ENCODE results near the gene SNAPC1. TPM values are rescaled to one million over a fixed set of nuclear protein-coding genes. Genes with fewer than 3 reads are reported as not detected.
A peak's percentile ranks its signal among the peaks of the same experiment; 100 is the strongest.

The SNAPC1 gene
- total and polyA plus RNA-seq, 2 of the 13 experiments (the other 11 are each of a cell fraction or from before 2014, with no cell fraction given): 2.6 to 8.5 TPM

DNA sequence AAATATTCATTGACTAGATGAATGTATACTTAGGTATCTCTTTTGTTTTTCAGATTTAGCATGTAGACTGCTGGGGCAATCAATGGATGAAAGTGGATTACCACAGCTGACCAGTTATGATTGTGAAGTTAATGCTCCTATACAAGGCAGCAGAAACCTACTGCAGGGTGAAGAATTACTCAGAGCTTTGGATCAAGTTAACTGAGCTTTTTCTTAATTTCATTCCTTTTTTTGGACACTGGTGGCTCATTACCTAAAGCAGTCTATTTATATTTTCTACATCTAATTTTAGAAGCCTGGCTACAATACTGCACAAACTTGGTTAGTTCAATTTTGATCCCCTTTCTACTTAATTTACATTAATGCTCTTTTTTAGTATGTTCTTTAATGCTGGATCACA lies 15.3 kb upstream of the SNAPC1 start:
- ATAC-seq: no peak

DNA sequence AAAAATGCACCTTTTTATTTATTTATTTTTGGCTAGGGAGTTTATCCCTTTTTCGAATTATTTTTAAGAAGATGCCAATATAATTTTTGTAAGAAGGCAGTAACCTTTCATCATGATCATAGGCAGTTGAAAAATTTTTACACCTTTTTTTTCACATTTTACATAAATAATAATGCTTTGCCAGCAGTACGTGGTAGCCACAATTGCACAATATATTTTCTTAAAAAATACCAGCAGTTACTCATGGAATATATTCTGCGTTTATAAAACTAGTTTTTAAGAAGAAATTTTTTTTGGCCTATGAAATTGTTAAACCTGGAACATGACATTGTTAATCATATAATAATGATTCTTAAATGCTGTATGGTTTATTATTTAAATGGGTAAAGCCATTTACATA lies 14.9 kb upstream of the SNAPC1 start:
- 98% methylated on average over 3 of the region's 3 CpGs for WGBS (ENCODE audit: low lambda C conversion rate)
- POLR2A ChIA-PET: no interaction called here
- Histone ChIP-seq H3K4me1 (ENCODE audit: insufficient read depth, low read length) (peaks cover 13% of the 10 kb centered on the region), H3K4me3 (replicated peaks in 1 of 3; ENCODE audit: insufficient read depth in 1 of 3, low read depth in 2 of 3, low read length in 3 of 3) (no peak overlapping the region), H3K9me3 (ENCODE audit: low read length) (no peaks in the 10 kb centered on the region), H3K79me2 (ENCODE audit: insufficient read depth, low read length) (no peaks in the 10 kb centered on the region), H3K27me3 (ENCODE audit: control insufficient read depth in 1 of 2, insufficient read depth in 2 of 2, low read length in 2 of 2) (no peaks in the 10 kb centered on the region), H3K36me3 (replicated peaks in 1 of 2; ENCODE audit: control insufficient read depth in 1 of 2, insufficient read depth in 2 of 2, low read length in 2 of 2) (peaks cover 3 to 52% of the 10 kb centered on the region in 2 experiments), H2AFZ (ENCODE audit: low read length) (no peak overlapping the region), H3K9ac (ENCODE audit: insufficient read depth, low read depth, low read length) (no peak overlapping the region), H3K27ac (ENCODE audit: extremely low read length, insufficient read depth, low read length) (no peak overlapping the region), H4K20me1 (ENCODE audit: insufficient read depth, low read length) (no peaks in the 10 kb centered on the region), H3K4me2 (ENCODE audit: low read depth, low read length) (no peak overlapping the region)
- intact Hi-C loops (cut with micrococcal nuclease; ENCODE audit: unreplicated experiment) (no loop called here), in situ Hi-C loops (cut with HindIII; ENCODE audit: extremely low pct_ligation_motif_present, low pct_unique_long_range_greater_than_20kb) (no loop called here)
- TSS peak; percentile 24 for BruUV-seq (replicated peaks)
- ATAC-seq (no peak), FAIRE-seq (no peak), DNase-seq (ENCODE audit: low spot score) (no peak)
- CTCF ChIA-PET (ENCODE audit: low intra/inter-chr PET ratio, low total read pairs): no interaction called here
- TF ChIP-seq ZNF766 (CRISPR knock-in tag; IDR thresholded peaks at IDR 0.05; ENCODE audit: borderline replicate concordance) (no peak), ZKSCAN1 (IDR thresholded peaks at IDR 0.05; ENCODE audit: low read length) (no peak), ZNF891 (CRISPR knock-in tag; IDR thresholded peaks at IDR 0.05) (no peak), NFE2 (CRISPR knock-in tag; IDR thresholded peaks at IDR 0.05) (no peak), ZNF775 (CRISPR knock-in tag; IDR thresholded peaks at IDR 0.05; ENCODE audit: borderline replicate concordance) (no peak), RFXANK (CRISPR knock-in tag; IDR thresholded peaks at IDR 0.05) (no peak), HDAC2 (CRISPR knock-in tag; IDR thresholded peaks at IDR 0.05) (no peak), ZNF17 (CRISPR knock-in tag; IDR thresholded peaks at IDR 0.05) (no peak), CCAR2 (optimal IDR thresholded peaks at IDR 0.05; ENCODE audit: low read depth, low read length) (no peak), KLF12 (CRISPR knock-in tag; IDR thresholded peaks at IDR 0.05; ENCODE audit: borderline replicate concordance) (no peak)
- TF ChIP-seq, protein P1, sequence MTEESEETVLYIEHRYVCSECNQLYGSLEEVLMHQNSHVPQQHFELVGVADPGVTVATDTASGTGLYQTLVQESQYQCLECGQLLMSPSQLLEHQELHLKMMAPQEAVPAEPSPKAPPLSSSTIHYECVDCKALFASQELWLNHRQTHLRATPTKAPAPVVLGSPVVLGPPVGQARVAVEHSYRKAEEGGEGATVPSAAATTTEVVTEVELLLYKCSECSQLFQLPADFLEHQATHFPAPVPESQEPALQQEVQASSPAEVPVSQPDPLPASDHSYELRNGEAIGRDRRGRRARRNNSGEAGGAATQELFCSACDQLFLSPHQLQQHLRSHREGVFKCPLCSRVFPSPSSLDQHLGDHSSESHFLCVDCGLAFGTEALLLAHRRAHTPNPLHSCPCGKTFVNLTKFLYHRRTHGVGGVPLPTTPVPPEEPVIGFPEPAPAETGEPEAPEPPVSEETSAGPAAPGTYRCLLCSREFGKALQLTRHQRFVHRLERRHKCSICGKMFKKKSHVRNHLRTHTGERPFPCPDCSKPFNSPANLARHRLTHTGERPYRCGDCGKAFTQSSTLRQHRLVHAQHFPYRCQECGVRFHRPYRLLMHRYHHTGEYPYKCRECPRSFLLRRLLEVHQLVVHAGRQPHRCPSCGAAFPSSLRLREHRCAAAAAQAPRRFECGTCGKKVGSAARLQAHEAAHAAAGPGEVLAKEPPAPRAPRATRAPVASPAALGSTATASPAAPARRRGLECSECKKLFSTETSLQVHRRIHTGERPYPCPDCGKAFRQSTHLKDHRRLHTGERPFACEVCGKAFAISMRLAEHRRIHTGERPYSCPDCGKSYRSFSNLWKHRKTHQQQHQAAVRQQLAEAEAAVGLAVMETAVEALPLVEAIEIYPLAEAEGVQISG (CRISPR knock-in tag; IDR thresholded peaks at IDR 0.05): no peak

More for the DNA sequence above, 15.3 kb upstream of the SNAPC1 start:
- H2AFZ ChIP-seq (ENCODE audit: low read length): no peak overlapping the region
- BruUV-seq (replicated peaks): no TSS peak
- no peak for TF ChIP-seq LCORL (IDR thresholded peaks at IDR 0.05)
- no peak for TF ChIP-seq LCORL (CRISPR knock-in tag; IDR thresholded peaks at IDR 0.05)
- TF ChIP-seq SATB2 (CRISPR knock-in tag; IDR thresholded peaks at IDR 0.05): no peak
- TF ChIP-seq, protein P2, sequence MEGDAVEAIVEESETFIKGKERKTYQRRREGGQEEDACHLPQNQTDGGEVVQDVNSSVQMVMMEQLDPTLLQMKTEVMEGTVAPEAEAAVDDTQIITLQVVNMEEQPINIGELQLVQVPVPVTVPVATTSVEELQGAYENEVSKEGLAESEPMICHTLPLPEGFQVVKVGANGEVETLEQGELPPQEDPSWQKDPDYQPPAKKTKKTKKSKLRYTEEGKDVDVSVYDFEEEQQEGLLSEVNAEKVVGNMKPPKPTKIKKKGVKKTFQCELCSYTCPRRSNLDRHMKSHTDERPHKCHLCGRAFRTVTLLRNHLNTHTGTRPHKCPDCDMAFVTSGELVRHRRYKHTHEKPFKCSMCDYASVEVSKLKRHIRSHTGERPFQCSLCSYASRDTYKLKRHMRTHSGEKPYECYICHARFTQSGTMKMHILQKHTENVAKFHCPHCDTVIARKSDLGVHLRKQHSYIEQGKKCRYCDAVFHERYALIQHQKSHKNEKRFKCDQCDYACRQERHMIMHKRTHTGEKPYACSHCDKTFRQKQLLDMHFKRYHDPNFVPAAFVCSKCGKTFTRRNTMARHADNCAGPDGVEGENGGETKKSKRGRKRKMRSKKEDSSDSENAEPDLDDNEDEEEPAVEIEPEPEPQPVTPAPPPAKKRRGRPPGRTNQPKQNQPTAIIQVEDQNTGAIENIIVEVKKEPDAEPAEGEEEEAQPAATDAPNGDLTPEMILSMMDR (CRISPR knock-in tag; IDR thresholded peaks at IDR 0.05): no peak
- TF ChIP-seq RXRB (CRISPR knock-in tag; IDR thresholded peaks at IDR 0.05; ENCODE audit: borderline replicate concordance): no peak
- no peak for TF ChIP-seq TCF7L2 (IDR thresholded peaks at IDR 0.05; ENCODE audit: low read depth, low read length)
- TF ChIP-seq GABPA (IDR thresholded peaks at IDR 0.05; ENCODE audit: low read depth, low read length): no peak
- no peak for TF ChIP-seq GABPA (CRISPR knock-in tag; IDR thresholded peaks at IDR 0.05; ENCODE audit: low read depth)
- no peak for TF ChIP-seq PAX8 (CRISPR knock-in tag; IDR thresholded peaks at IDR 0.05; ENCODE audit: borderline replicate concordance)
- no peak for TF ChIP-seq MAFF (IDR thresholded peaks at IDR 0.05; ENCODE audit: low read depth, low read length)
- no peaks in the 10 kb centered on the region for H4K20me1 ChIP-seq (ENCODE audit: insufficient read depth, low read length)
- peaks cover 13% of the 10 kb centered on the region for H3K4me1 ChIP-seq (ENCODE audit: insufficient read depth, low read length)
- CTCF ChIA-PET (ENCODE audit: low intra/inter-chr PET ratio, low total read pairs): no interaction called here
- POLR2A ChIA-PET: interaction anchor here (1.8 kb wide), 1 partner anchor 15 kb away, joined by 11 read pairs; the partner anchor contains the start of gene SNAPC1
- H3K27ac ChIP-seq (ENCODE audit: extremely low read length, insufficient read depth, low read length): no peak overlapping the region
- no peak overlapping the region for H3K4me3 ChIP-seq (replicated peaks in 1 of 3; ENCODE audit: insufficient read depth in 1 of 3, low read depth in 2 of 3, low read length in 3 of 3)
- H3K9ac ChIP-seq (ENCODE audit: insufficient read depth, low read depth, low read length): no peak overlapping the region
- intact Hi-C loops (cut with micrococcal nuclease; ENCODE audit: unreplicated experiment) (no loop called here), in situ Hi-C loops (cut with HindIII; ENCODE audit: extremely low pct_ligation_motif_present, low pct_unique_long_range_greater_than_20kb) (no loop called here)
- DNase-seq (ENCODE audit: low spot score): no peak
- peaks cover 4 to 56% of the 10 kb centered on the region in 2 experiments for H3K36me3 ChIP-seq (replicated peaks in 1 of 2; ENCODE audit: control insufficient read depth in 1 of 2, insufficient read depth in 2 of 2, low read length in 2 of 2)
- H3K4me2 ChIP-seq (ENCODE audit: low read depth, low read length): no peak overlapping the region
- H3K27me3 ChIP-seq (ENCODE audit: control insufficient read depth in 1 of 2, insufficient read depth in 2 of 2, low read length in 2 of 2): no peaks in the 10 kb centered on the region
- FAIRE-seq: no peak
- H3K9me3 ChIP-seq (ENCODE audit: low read length): no peaks in the 10 kb centered on the region
- no peaks in the 10 kb centered on the region for H3K79me2 ChIP-seq (ENCODE audit: insufficient read depth, low read length)
